HepG2 (cell line): ENCODE data around the gene STAT1.

ENCODE experiments used
- CEBPZ ChIP-seq: IDR thresholded peaks from 2 replicates; pipeline ENCODE4 v1.6.1; 2012; ENCODE audit warnings: low read length, improper control_type of control experiment
- CTCF ChIP-seq: sonication (generic); formaldehyde crosslinking; IDR thresholded peaks from 2 replicates; pipeline ENCODE4 v1.5.0; 2020; ENCODE audit warnings: mild to moderate bottlenecking, missing genetic modification reagents, moderate library complexity
- DZIP1 ChIP-seq: sonication (generic); formaldehyde crosslinking; IDR thresholded peaks from 2 replicates; pipeline ENCODE4 v1.5.0; 2020; ENCODE audit warnings: mild to moderate bottlenecking, missing genetic modification reagents
- HDAC2 ChIP-seq: sonication (generic); formaldehyde crosslinking; IDR thresholded peaks from 2 replicates; pipeline ENCODE4 v1.4.0; 2020; ENCODE audit warnings: missing genetic modification reagents
- MEIS2 ChIP-seq: sonication (generic); formaldehyde crosslinking; IDR thresholded peaks from 2 replicates; pipeline ENCODE4 v1.9.0; 2021; ENCODE audit warnings: mild to moderate bottlenecking, missing genetic modification reagents
- PHF8 ChIP-seq: sonication (generic); formaldehyde crosslinking; IDR thresholded peaks from 2 replicates; pipeline ENCODE4 v1.5.0; 2020; ENCODE audit warnings: missing genetic modification reagents
- POLR2A ChIP-seq, 2 experiments: IDR thresholded peaks; 2 replicates each; pipeline ENCODE4 v1.6.1; 2011; ENCODE audit warnings: low read depth in 2 of 2, low read length in 2 of 2, mild to moderate bottlenecking in 1 of 2, moderate library complexity in 1 of 2; ENCODE audit not compliant: insufficient read depth in 1 of 2
- REST ChIP-seq, 2 experiments: IDR thresholded peaks; 2 replicates each; pipeline ENCODE4 v1.6.1; 2011 to 2012; ENCODE audit warnings: low read length in 2 of 2, borderline replicate concordance in 1 of 2, low read depth in 1 of 2, mild to moderate bottlenecking in 1 of 2, moderate library complexity in 1 of 2
- ZBTB2 ChIP-seq: sonication (generic); formaldehyde crosslinking; IDR thresholded peaks from 2 replicates; pipeline ENCODE4 v1.8.0; 2022; ENCODE audit warnings: low read depth, missing genetic modification reagents

GRCh38 chr2:191049728-191050639 is 36.0 kb upstream of the STAT1 start:
- TF ChIP-seq ZBTB2 (CRISPR knock-in tag) = no peak
- no peak for TF ChIP-seq CEBPZ
- TF ChIP-seq HDAC2 (CRISPR knock-in tag) = no peak
- no peak for TF ChIP-seq POLR2A (IDR thresholded peaks at IDR 0.05; ENCODE audit: insufficient read depth in 1 of 2, low read depth in 2 of 2, low read length in 2 of 2)
- TF ChIP-seq REST (IDR thresholded peaks at IDR 0.05; ENCODE audit: borderline replicate concordance in 1 of 2, low read depth in 1 of 2, low read length in 2 of 2) = no peak
- TF ChIP-seq MEIS2 (CRISPR knock-in tag) = no peak
- no peak for TF ChIP-seq PHF8 (CRISPR knock-in tag)
- no peak for TF ChIP-seq CTCF (CRISPR knock-in tag)
- TF ChIP-seq DZIP1 (CRISPR knock-in tag) = no peak
